Measurements from ENCODE around the gene HSD17B10.

Gene HSD17B10

GRCh38 chrX:53398216-53398615, 36.0 kb downstream of the HSD17B10 start:
- no peak for TF ChIP-seq CTCF (IDR thresholded peaks at IDR 0.05; ENCODE audit: borderline replicate concordance, control extremely low read depth, extremely low read depth, insufficient read depth, missing control alignments)
- in situ Hi-C loops (cut with MboI; ENCODE audit: low sequenced_read_pairs, unreplicated experiment), result no loop called here
- no peak for DNase-seq (ENCODE audit: low spot score)

GRCh38 chrX:53395605-53396298, 38.4 kb downstream of the HSD17B10 start:
- in situ Hi-C loops (cut with MboI; ENCODE audit: low sequenced_read_pairs, unreplicated experiment), result no loop called here
- TF ChIP-seq CTCF (IDR thresholded peaks at IDR 0.05; ENCODE audit: borderline replicate concordance, control extremely low read depth, extremely low read depth, insufficient read depth, missing control alignments), result no peak
- DNase-seq (ENCODE audit: low spot score), result no peak

- TF ChIP-seq CTCF (IDR thresholded peaks at IDR 0.05; ENCODE audit: borderline replicate concordance, control extremely low read depth, extremely low read depth, insufficient read depth, missing control alignments), result no peak
- in situ Hi-C loops (cut with MboI; ENCODE audit: low sequenced_read_pairs, unreplicated experiment), result no loop called here
- DNase-seq (ENCODE audit: low spot score), result no peak
Measured at GRCh38 chrX:53383376-53384076, 50.6 kb downstream of the HSD17B10 start.
